ENCODE measurements around the gene RALA.

The RALA gene

GRCh38 chr7:39615350-39615975, 7.9 kb upstream of the RALA start:
- Histone ChIP-seq H3K36me3 (ENCODE audit: control insufficient read depth in 1 of 2, insufficient read depth in 2 of 2, low read length in 2 of 2) (no peaks in the 10 kb centered on the region), H3K27ac (ENCODE audit: low read length) (no peak overlapping the region), H3K9me3 (ENCODE audit: control insufficient read depth in 1 of 2, low read length in 2 of 2) (no peaks in the 10 kb centered on the region), H3K27me3 (ENCODE audit: low read depth, low read length) (peaks cover 7% of the 10 kb centered on the region), H3K4me3 (ENCODE audit: low read depth in 1 of 2, low read length in 2 of 2) (no peak overlapping the region), H3K4me1 (ENCODE audit: control insufficient read depth in 1 of 2, insufficient read depth in 2 of 2, low read length in 2 of 2) (no peaks in the 10 kb centered on the region)

GRCh38 chr7:39616138-39616537, 7.2 kb upstream of the RALA start:
- Histone ChIP-seq H3K4me1 (ENCODE audit: control insufficient read depth in 1 of 2, insufficient read depth in 2 of 2, low read length in 2 of 2) (no peaks in the 10 kb centered on the region), H3K27me3 (ENCODE audit: low read depth, low read length) (peaks cover 5% of the 10 kb centered on the region), H3K9me3 (ENCODE audit: control insufficient read depth in 1 of 2, low read length in 2 of 2) (no peaks in the 10 kb centered on the region), H3K4me3 (ENCODE audit: low read depth in 1 of 2, low read length in 2 of 2) (no peak overlapping the region), H3K36me3 (ENCODE audit: control insufficient read depth in 1 of 2, insufficient read depth in 2 of 2, low read length in 2 of 2) (no peaks in the 10 kb centered on the region), H3K27ac (ENCODE audit: low read length) (no peak overlapping the region)

GRCh38 chr7:39617005-39617404, 6.4 kb upstream of the RALA start:
- Histone ChIP-seq H3K36me3 (ENCODE audit: control insufficient read depth in 1 of 2, insufficient read depth in 2 of 2, low read length in 2 of 2) (no peaks in the 10 kb centered on the region), H3K4me3 (ENCODE audit: low read depth in 1 of 2, low read length in 2 of 2) (no peak overlapping the region)

GRCh38 chr7:39618868-39619267, 4.5 kb upstream of the RALA start:
- no peaks in the 10 kb centered on the region for H3K9me3 ChIP-seq (ENCODE audit: control insufficient read depth in 1 of 2, low read length in 2 of 2)
- peaks cover 5% of the 10 kb centered on the region for H3K27me3 ChIP-seq (ENCODE audit: low read depth, low read length)

More at GRCh38 chr7:39617005-39617404, 6.4 kb upstream of the RALA start:
- peaks cover 5% of the 10 kb centered on the region for H3K27me3 ChIP-seq (ENCODE audit: low read depth, low read length)
- H3K4me1 ChIP-seq (ENCODE audit: control insufficient read depth in 1 of 2, insufficient read depth in 2 of 2, low read length in 2 of 2), result peaks cover 0 to 2% of the 10 kb centered on the region in 2 donors
- no peak overlapping the region for H3K27ac ChIP-seq (ENCODE audit: low read length)
- no peaks in the 10 kb centered on the region for H3K9me3 ChIP-seq (ENCODE audit: control insufficient read depth in 1 of 2, low read length in 2 of 2)

GRCh38 chr7:39620486-39620885, 2.9 kb upstream of the RALA start:
- H3K27me3 ChIP-seq (ENCODE audit: low read depth, low read length), result peaks cover under 1% of the 10 kb centered on the region
- no peak overlapping the region for H3K27ac ChIP-seq (ENCODE audit: low read length)
- peaks cover 8 to 23% of the 10 kb centered on the region in 2 donors for H3K4me1 ChIP-seq (ENCODE audit: control insufficient read depth in 1 of 2, insufficient read depth in 2 of 2, low read length in 2 of 2)
- no peak overlapping the region for H3K4me3 ChIP-seq (ENCODE audit: low read depth in 1 of 2, low read length in 2 of 2)
- H3K36me3 ChIP-seq (ENCODE audit: control insufficient read depth in 1 of 2, insufficient read depth in 2 of 2, low read length in 2 of 2), result peaks cover 0 to 8% of the 10 kb centered on the region in 2 donors
- H3K9me3 ChIP-seq (ENCODE audit: control insufficient read depth in 1 of 2, low read length in 2 of 2), result no peaks in the 10 kb centered on the region

More at GRCh38 chr7:39618868-39619267, 4.5 kb upstream of the RALA start:
- H3K4me3 ChIP-seq (ENCODE audit: low read depth in 1 of 2, low read length in 2 of 2), result no peak overlapping the region
- H3K27ac ChIP-seq (ENCODE audit: low read length), result no peak overlapping the region
- peaks cover 0 to 8% of the 10 kb centered on the region in 2 donors for H3K36me3 ChIP-seq (ENCODE audit: control insufficient read depth in 1 of 2, insufficient read depth in 2 of 2, low read length in 2 of 2)
- H3K4me1 ChIP-seq (ENCODE audit: control insufficient read depth in 1 of 2, insufficient read depth in 2 of 2, low read length in 2 of 2), result peaks cover 0 to 11% of the 10 kb centered on the region in 2 donors

GRCh38 chr7:39621261-39621660, 2.1 kb upstream of the RALA start:
- Histone ChIP-seq H3K27ac (ENCODE audit: low read length) (no peak overlapping the region), H3K36me3 (ENCODE audit: control insufficient read depth in 1 of 2, insufficient read depth in 2 of 2, low read length in 2 of 2) (peaks cover 0 to 8% of the 10 kb centered on the region in 2 donors), H3K4me3 (ENCODE audit: low read depth in 1 of 2, low read length in 2 of 2) (no peak overlapping the region), H3K4me1 (ENCODE audit: control insufficient read depth in 1 of 2, insufficient read depth in 2 of 2, low read length in 2 of 2) (peaks cover 10 to 30% of the 10 kb centered on the region in 2 donors), H3K9me3 (ENCODE audit: control insufficient read depth in 1 of 2, low read length in 2 of 2) (no peaks in the 10 kb centered on the region), H3K27me3 (ENCODE audit: low read depth, low read length) (no peaks in the 10 kb centered on the region)

GRCh38 chr7:39621784-39622411, 1.5 kb upstream of the RALA start:
- Histone ChIP-seq H3K9me3 (ENCODE audit: control insufficient read depth in 1 of 2, low read length in 2 of 2) (no peaks in the 10 kb centered on the region), H3K36me3 (ENCODE audit: control insufficient read depth in 1 of 2, insufficient read depth in 2 of 2, low read length in 2 of 2) (peaks cover 0 to 8% of the 10 kb centered on the region in 2 donors), H3K4me3 (ENCODE audit: low read depth in 1 of 2, low read length in 2 of 2) (peak overlapping the region in 1 of 2 donors; percentile 86), H3K27me3 (ENCODE audit: low read depth, low read length) (no peaks in the 10 kb centered on the region), H3K4me1 (ENCODE audit: control insufficient read depth in 1 of 2, insufficient read depth in 2 of 2, low read length in 2 of 2) (peaks cover 10 to 31% of the 10 kb centered on the region in 2 donors), H3K27ac (ENCODE audit: low read length) (no peak overlapping the region)

- Histone ChIP-seq H3K27me3 (ENCODE audit: low read depth, low read length) (no peaks in the 10 kb centered on the region), H3K4me1 (ENCODE audit: control insufficient read depth in 1 of 2, insufficient read depth in 2 of 2, low read length in 2 of 2) (peaks cover 10 to 31% of the 10 kb centered on the region in 2 donors), H3K36me3 (ENCODE audit: control insufficient read depth in 1 of 2, insufficient read depth in 2 of 2, low read length in 2 of 2) (peaks cover 0 to 8% of the 10 kb centered on the region in 2 donors), H3K9me3 (ENCODE audit: control insufficient read depth in 1 of 2, low read length in 2 of 2) (no peaks in the 10 kb centered on the region), H3K27ac (ENCODE audit: low read length) (peak overlapping the region; percentile 77), H3K4me3 (ENCODE audit: low read depth in 1 of 2, low read length in 2 of 2) (peak overlapping the region; percentile 78 to 86)
These were observed 763 bp upstream of the RALA start for GRCh38 chr7:39622609-39623008.

GRCh38 chr7:39623732-39624441, 515 bp downstream of the RALA start:
- Histone ChIP-seq H3K27ac (ENCODE audit: low read length) (peak overlapping the region; percentile 21), H3K36me3 (ENCODE audit: control insufficient read depth in 1 of 2, insufficient read depth in 2 of 2, low read length in 2 of 2) (peaks cover 0 to 8% of the 10 kb centered on the region in 2 donors), H3K9me3 (ENCODE audit: control insufficient read depth in 1 of 2, low read length in 2 of 2) (no peaks in the 10 kb centered on the region), H3K4me3 (ENCODE audit: low read depth in 1 of 2, low read length in 2 of 2) (peak overlapping the region; percentile 78 to 86), H3K4me1 (ENCODE audit: control insufficient read depth in 1 of 2, insufficient read depth in 2 of 2, low read length in 2 of 2) (peaks cover 10 to 31% of the 10 kb centered on the region in 2 donors), H3K27me3 (ENCODE audit: low read depth, low read length) (no peaks in the 10 kb centered on the region)

- peaks cover 0 to 8% of the 10 kb centered on the region in 2 donors for H3K36me3 ChIP-seq (ENCODE audit: control insufficient read depth in 1 of 2, insufficient read depth in 2 of 2, low read length in 2 of 2)
These were observed 1.1 kb downstream of the RALA start for GRCh38 chr7:39624442-39624807.

GRCh38 chr7:39624935-39625694, 1.7 kb downstream of the RALA start:
- peaks cover 0 to 8% of the 10 kb centered on the region in 2 donors for H3K36me3 ChIP-seq (ENCODE audit: control insufficient read depth in 1 of 2, insufficient read depth in 2 of 2, low read length in 2 of 2)
- H3K27me3 ChIP-seq (ENCODE audit: low read depth, low read length), result no peaks in the 10 kb centered on the region
- H3K4me1 ChIP-seq (ENCODE audit: control insufficient read depth in 1 of 2, insufficient read depth in 2 of 2, low read length in 2 of 2), result peaks cover 10 to 31% of the 10 kb centered on the region in 2 donors
- H3K9me3 ChIP-seq (ENCODE audit: control insufficient read depth in 1 of 2, low read length in 2 of 2), result no peaks in the 10 kb centered on the region
- no peak overlapping the region for H3K27ac ChIP-seq (ENCODE audit: low read length)
- H3K4me3 ChIP-seq (ENCODE audit: low read depth in 1 of 2, low read length in 2 of 2), result peak overlapping the region; percentile 78 to 86

More at GRCh38 chr7:39624442-39624807, 1.1 kb downstream of the RALA start:
- Histone ChIP-seq H3K4me3 (ENCODE audit: low read depth in 1 of 2, low read length in 2 of 2) (peak overlapping the region; percentile 78 to 86), H3K4me1 (ENCODE audit: control insufficient read depth in 1 of 2, insufficient read depth in 2 of 2, low read length in 2 of 2) (peaks cover 10 to 31% of the 10 kb centered on the region in 2 donors), H3K27ac (ENCODE audit: low read length) (peak overlapping the region; percentile 21), H3K9me3 (ENCODE audit: control insufficient read depth in 1 of 2, low read length in 2 of 2) (no peaks in the 10 kb centered on the region), H3K27me3 (ENCODE audit: low read depth, low read length) (no peaks in the 10 kb centered on the region)
